HepG2 (cell line): Measurements from ENCODE around the gene CAPRIN1. TPM values are rescaled to one million over a fixed set of nuclear protein-coding genes. Genes with fewer than 3 reads are reported as not detected.

Source experiments
- ATAC-seq: fragments of 200-7000 bp; cut with Tn5 transposase; 3 replicates; pipeline ENCODE4 v1.9.1; 2020; ENCODE audit warnings: mild to moderate bottlenecking, moderate library complexity
- BruUV-seq: library from RNA; stranded (reverse); fragments of 400-500 nt; replicated peaks from 2 replicates; lab custom pipeline; 2021; lab: Mats Ljungman, UMichigan
- CTCF ChIA-PET: fragments of 300-600 bp; formaldehyde crosslinking; extraction: SDS; loops from one replicate; lab custom pipeline; 2021; ENCODE audit warnings: low total read pairs, inconsistent platforms, low intra/inter-chr PET ratio; lab: Yijun Ruan, JAX
- POLR2A ChIA-PET: fragments of 350-600 bp; sonication (Branson Sonifier 250); formaldehyde crosslinking; loops from one replicate; lab custom pipeline; 2020; ENCODE audit warnings: antibody characterized with exemption, inconsistent platforms; lab: Yijun Ruan, JAX
- DNase-seq: peaks from one replicate; pipeline ENCODE4 v3.0.0-alpha.2; 2015; ENCODE audit warnings: low spot score
- FAIRE-seq: peaks from 3 replicates; lab custom pipeline; 2011; peaks lifted over from hg19 to GRCh38; lab: Jason Lieb, UNC
- H2AFZ ChIP-seq: one replicate; pipeline ENCODE4 v1.6.1; 2011; ENCODE audit warnings: low read length, inconsistent platforms
- H3K27ac ChIP-seq: fragments of 300-600 bp; 3 replicates; pipeline ENCODE4 v1.8.0; 2011; ENCODE audit warnings: mixed run types, mild to moderate bottlenecking, mixed read lengths, low read length, inconsistent platforms; ENCODE audit not compliant: insufficient read depth; ENCODE audit errors: extremely low read length
- H3K27me3 ChIP-seq, 2 experiments: fragments of 200-600 bp in 1 of 2; 2 replicates in 1 of 2; 3 replicates in 1 of 2; pipeline versions ENCODE4 v1.6.0 to v1.8.0; 2011; ENCODE audit warnings: low read length in 2 of 2, mild to moderate bottlenecking in 2 of 2, moderate library complexity in 2 of 2, inconsistent platforms in 1 of 2; ENCODE audit not compliant: insufficient read depth in 2 of 2, control insufficient read depth in 1 of 2
- H3K36me3 ChIP-seq, 2 experiments: fragments of 200-600 bp in 1 of 2; replicated peaks in 1 of 2; 2 replicates in 1 of 2; 3 replicates in 1 of 2; pipeline versions ENCODE4 v1.5.1 to v1.8.0; 2011; ENCODE audit warnings: low read length in 2 of 2, inconsistent platforms in 1 of 2; ENCODE audit not compliant: insufficient read depth in 2 of 2, control insufficient read depth in 1 of 2
- H3K4me1 ChIP-seq: 2 replicates; pipeline ENCODE4 v1.5.1; 2012; ENCODE audit warnings: low read length, inconsistent platforms; ENCODE audit not compliant: insufficient read depth
- H3K4me2 ChIP-seq: 2 replicates; pipeline ENCODE4 v1.6.0; 2011; ENCODE audit warnings: low read depth, low read length, inconsistent platforms
- H3K4me3 ChIP-seq, 3 experiments: fragments of 200-600 bp in 1 of 3; sonication (generic), shearing (Covaris generic) in 1 of 3; replicated peaks in 1 of 3; 2 replicates each; pipeline ENCODE4 v1.5.1; 2011 to 2016; ENCODE audit warnings: low read length in 3 of 3, inconsistent platforms in 2 of 3, low read depth in 2 of 3, mild to moderate bottlenecking in 2 of 3, control low read depth in 1 of 3, mixed read lengths in 1 of 3; ENCODE audit not compliant: insufficient read depth in 1 of 3
- H3K79me2 ChIP-seq: one replicate; pipeline ENCODE4 v1.6.1; 2011; ENCODE audit warnings: low read length, inconsistent platforms; ENCODE audit not compliant: insufficient read depth
- H3K9ac ChIP-seq: 2 replicates; pipeline ENCODE4 v1.6.0; 2011; ENCODE audit warnings: mild to moderate bottlenecking, low read depth, low read length, inconsistent platforms; ENCODE audit not compliant: insufficient read depth
- H3K9me3 ChIP-seq: 2 replicates; pipeline ENCODE4 v1.5.1; 2012; ENCODE audit warnings: mild to moderate bottlenecking, low read length
- H4K20me1 ChIP-seq: 2 replicates; pipeline ENCODE4 v1.6.0; 2011; ENCODE audit warnings: inconsistent platforms, mild to moderate bottlenecking, low read length, moderate library complexity; ENCODE audit not compliant: insufficient read depth
- ADNP ChIP-seq: sonication (generic); formaldehyde crosslinking; IDR thresholded peaks from 2 replicates; pipeline ENCODE4 v1.4.0; 2020; ENCODE audit warnings: missing genetic modification reagents
- PAF1 ChIP-seq: IDR thresholded peaks from 2 replicates; pipeline ENCODE4 v1.6.1; 2016; ENCODE audit warnings: missing genetic modification reagents, missing compliant biosample characterization
- PCBP1 ChIP-seq: fragments of 200-400 bp; formaldehyde crosslinking; IDR thresholded peaks from 2 replicates; pipeline ENCODE4 v1.6.1; 2017; ENCODE audit warnings: mild to moderate bottlenecking, low read depth, low read length, borderline replicate concordance
- RAD51 ChIP-seq: fragments of 450-650 bp; IDR thresholded peaks from 2 replicates; pipeline ENCODE4 v1.6.1; 2016; ENCODE audit warnings: borderline replicate concordance
- REPIN1 ChIP-seq: sonication (generic); formaldehyde crosslinking; IDR thresholded peaks from 2 replicates; pipeline ENCODE4 v1.8.0; 2022; ENCODE audit warnings: missing genetic modification reagents, low read depth, mild to moderate bottlenecking, borderline replicate concordance
- SSRP1 ChIP-seq: IDR thresholded peaks from 2 replicates; pipeline ENCODE4 v1.6.1; 2016; ENCODE audit warnings: control low read depth
- ZBTB7B ChIP-seq: sonication (generic); formaldehyde crosslinking; IDR thresholded peaks from 2 replicates; pipeline ENCODE4 v1.4.0; 2020; ENCODE audit warnings: missing genetic modification reagents
- ZNF329 ChIP-seq: sonication (generic); formaldehyde crosslinking; IDR thresholded peaks from 2 replicates; pipeline ENCODE4 v1.9.0; 2021; ENCODE audit warnings: low read depth, mild to moderate bottlenecking, missing genetic modification reagents
- ZNF652 ChIP-seq: IDR thresholded peaks from 2 replicates; pipeline ENCODE4 v1.6.1; 2016; ENCODE audit warnings: low read depth, borderline replicate concordance
- ZNF737 ChIP-seq: sonication (generic); formaldehyde crosslinking; IDR thresholded peaks from 2 replicates; pipeline ENCODE4 v1.5.0; 2020; ENCODE audit warnings: missing genetic modification reagents, mild to moderate bottlenecking, borderline replicate concordance
- ZNF83 ChIP-seq: sonication (generic); formaldehyde crosslinking; IDR thresholded peaks from 2 replicates; pipeline ENCODE4 v1.4.0; 2020; ENCODE audit warnings: missing genetic modification reagents, mild to moderate bottlenecking, borderline replicate concordance
- WGBS: methylation state at CpG from one replicate; pipeline ENCODE4 v1.1.6; 2017; ENCODE audit warnings: low lambda C conversion rate; 5-methylcytosine and 5-hydroxymethylcytosine counted together
- in situ Hi-C: cut with HindIII; loops from 2 replicates; pipeline ENCODE4 v1.10.0; 2017; ENCODE audit warnings: low pct_unique_long_range_greater_than_20kb; ENCODE audit not compliant: extremely low pct_ligation_motif_present
- intact Hi-C: fragments of 100-400 bp; cut with micrococcal nuclease; formaldehyde crosslinking; loops from one replicate; pipeline ENCODE4 v1.10.0; 2022; ENCODE audit not compliant: unreplicated experiment
- polyA plus RNA-seq, 8 experiments: library from polyadenylated mRNA; depleted of rRNA in 3 of 8; stranded (reverse) in 7 of 8; unstranded in 1 of 8; fragments of >200 nt; fragmentation: Illumina TruSeq in 4 of 8; extraction: Trizol in 4 of 8; gene quantifications; 2 replicates each; pipeline versions ENCODE4 v1.2.1 to v1.2.3, GENCODE V29; 2011 to 2016; ENCODE audit warnings: low read depth in 4 of 8, missing spikeins in 1 of 8, mixed read lengths in 1 of 8; ENCODE audit not compliant: insufficient read depth in 1 of 8
- total RNA-seq, 5 experiments: library from RNA; depleted of rRNA; stranded (reverse); fragments of >200 nt; fragmentation: Illumina TruSeq; extraction: Trizol; gene quantifications; 2 replicates each; pipeline ENCODE4 v1.2.3, GENCODE V29; 2016; ENCODE audit warnings: low read depth in 1 of 5
- TF ChIP-seq, protein P1 (sequence below): sonication (generic); formaldehyde crosslinking; IDR thresholded peaks from 2 replicates; pipeline ENCODE4 v1.4.0; 2020; ENCODE audit warnings: low read depth, missing genetic modification reagents
- TF ChIP-seq, protein P2 (sequence below), 2 experiments: sonication (generic) in 1 of 2; formaldehyde crosslinking in 1 of 2; IDR thresholded peaks; 2 replicates each; pipeline versions ENCODE4 v1.6.1 to v1.9.0; 2014 to 2022; ENCODE audit warnings: antibody characterized with exemption in 1 of 2, borderline replicate concordance in 1 of 2, inconsistent platforms in 1 of 2, low read depth in 1 of 2, missing genetic modification reagents in 1 of 2
- TF ChIP-seq, protein P3 (sequence below): sonication (generic); formaldehyde crosslinking; IDR thresholded peaks from 2 replicates; pipeline ENCODE4 v1.8.1; 2022; ENCODE audit warnings: mild to moderate bottlenecking, missing genetic modification reagents

CAPRIN1 gene
- total and polyA plus RNA-seq, 2 of the 13 experiments (the other 11 are each of a cell fraction or from before 2014, with no cell fraction given): 114 to 162 TPM

DNA sequence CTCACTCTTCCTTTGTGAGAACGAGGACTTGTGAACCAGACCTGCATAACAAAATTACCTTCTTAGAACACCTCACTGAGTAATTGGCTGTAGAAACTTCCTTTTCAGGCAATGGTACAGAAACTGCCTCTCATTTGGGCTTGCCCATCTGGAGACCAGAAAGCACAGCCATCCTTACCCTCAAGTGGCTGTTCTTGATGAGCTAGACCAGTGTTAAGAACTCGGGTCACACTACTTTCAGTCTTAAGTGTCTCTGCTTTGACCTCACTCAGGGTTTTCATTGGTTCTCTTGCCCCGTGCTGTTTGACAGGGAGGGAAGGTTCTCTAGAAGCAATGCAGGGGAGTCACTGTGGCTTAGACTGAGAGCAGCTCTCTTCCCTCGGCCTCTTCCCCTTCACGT, 83.2 kb downstream of the CAPRIN1 start (continued):
- TF ChIP-seq ZNF652: no peak
- TF ChIP-seq PCBP1: no peak
- TF ChIP-seq, protein P1, sequence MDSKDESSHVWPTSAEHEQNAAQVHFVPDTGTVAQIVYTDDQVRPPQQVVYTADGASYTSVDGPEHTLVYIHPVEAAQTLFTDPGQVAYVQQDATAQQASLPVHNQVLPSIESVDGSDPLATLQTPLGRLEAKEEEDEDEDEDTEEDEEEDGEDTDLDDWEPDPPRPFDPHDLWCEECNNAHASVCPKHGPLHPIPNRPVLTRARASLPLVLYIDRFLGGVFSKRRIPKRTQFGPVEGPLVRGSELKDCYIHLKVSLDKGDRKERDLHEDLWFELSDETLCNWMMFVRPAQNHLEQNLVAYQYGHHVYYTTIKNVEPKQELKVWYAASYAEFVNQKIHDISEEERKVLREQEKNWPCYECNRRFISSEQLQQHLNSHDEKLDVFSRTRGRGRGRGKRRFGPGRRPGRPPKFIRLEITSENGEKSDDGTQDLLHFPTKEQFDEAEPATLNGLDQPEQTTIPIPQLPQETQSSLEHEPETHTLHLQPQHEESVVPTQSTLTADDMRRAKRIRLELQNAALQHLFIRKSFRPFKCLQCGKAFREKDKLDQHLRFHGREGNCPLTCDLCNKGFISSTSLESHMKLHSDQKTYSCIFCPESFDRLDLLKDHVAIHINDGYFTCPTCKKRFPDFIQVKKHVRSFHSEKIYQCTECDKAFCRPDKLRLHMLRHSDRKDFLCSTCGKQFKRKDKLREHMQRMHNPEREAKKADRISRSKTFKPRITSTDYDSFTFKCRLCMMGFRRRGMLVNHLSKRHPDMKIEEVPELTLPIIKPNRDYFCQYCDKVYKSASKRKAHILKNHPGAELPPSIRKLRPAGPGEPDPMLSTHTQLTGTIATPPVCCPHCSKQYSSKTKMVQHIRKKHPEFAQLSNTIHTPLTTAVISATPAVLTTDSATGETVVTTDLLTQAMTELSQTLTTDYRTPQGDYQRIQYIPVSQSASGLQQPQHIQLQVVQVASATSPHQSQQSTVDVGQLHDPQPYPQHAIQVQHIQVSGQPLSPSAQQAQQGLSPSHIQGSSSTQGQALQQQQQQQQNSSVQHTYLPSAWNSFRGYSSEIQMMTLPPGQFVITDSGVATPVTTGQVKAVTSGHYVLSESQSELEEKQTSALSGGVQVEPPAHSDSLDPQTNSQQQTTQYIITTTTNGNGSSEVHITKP: no peak

DNA sequence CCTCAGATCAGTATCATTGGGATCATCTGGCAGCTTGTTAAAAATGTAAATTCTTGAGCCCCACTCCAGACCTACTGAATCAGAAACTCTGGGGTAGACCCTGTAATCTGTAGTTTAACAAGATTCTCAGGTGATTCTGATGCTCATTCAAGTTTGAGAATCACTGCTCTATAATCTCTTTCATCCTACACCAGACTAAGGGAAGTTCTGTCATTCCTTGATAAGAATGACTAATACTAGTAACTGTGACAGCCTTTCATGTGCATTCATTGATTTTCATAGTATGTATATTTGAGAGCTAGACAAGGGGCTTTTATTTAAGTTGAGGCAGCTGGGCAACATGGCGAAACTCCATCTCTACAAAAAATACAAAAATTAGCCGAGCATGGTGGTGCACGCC, 83.9 kb downstream of the CAPRIN1 start:
- FAIRE-seq: no peak
- TF ChIP-seq ZNF329 (CRISPR knock-in tag) (no peak), ZNF83 (CRISPR knock-in tag) (no peak), PAF1 (CRISPR knock-in tag) (no peak), ZNF737 (CRISPR knock-in tag) (no peak), SSRP1 (no peak), RAD51 (no peak), ZBTB7B (CRISPR knock-in tag) (no peak), ADNP (CRISPR knock-in tag) (no peak), REPIN1 (CRISPR knock-in tag) (no peak)
- TF ChIP-seq, protein P2, sequence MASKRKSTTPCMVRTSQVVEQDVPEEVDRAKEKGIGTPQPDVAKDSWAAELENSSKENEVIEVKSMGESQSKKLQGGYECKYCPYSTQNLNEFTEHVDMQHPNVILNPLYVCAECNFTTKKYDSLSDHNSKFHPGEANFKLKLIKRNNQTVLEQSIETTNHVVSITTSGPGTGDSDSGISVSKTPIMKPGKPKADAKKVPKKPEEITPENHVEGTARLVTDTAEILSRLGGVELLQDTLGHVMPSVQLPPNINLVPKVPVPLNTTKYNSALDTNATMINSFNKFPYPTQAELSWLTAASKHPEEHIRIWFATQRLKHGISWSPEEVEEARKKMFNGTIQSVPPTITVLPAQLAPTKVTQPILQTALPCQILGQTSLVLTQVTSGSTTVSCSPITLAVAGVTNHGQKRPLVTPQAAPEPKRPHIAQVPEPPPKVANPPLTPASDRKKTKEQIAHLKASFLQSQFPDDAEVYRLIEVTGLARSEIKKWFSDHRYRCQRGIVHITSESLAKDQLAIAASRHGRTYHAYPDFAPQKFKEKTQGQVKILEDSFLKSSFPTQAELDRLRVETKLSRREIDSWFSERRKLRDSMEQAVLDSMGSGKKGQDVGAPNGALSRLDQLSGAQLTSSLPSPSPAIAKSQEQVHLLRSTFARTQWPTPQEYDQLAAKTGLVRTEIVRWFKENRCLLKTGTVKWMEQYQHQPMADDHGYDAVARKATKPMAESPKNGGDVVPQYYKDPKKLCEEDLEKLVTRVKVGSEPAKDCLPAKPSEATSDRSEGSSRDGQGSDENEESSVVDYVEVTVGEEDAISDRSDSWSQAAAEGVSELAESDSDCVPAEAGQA (IDR thresholded peaks at IDR 0.05; ENCODE audit: low read depth): no peak
- TF ChIP-seq, protein P2 (CRISPR knock-in tag; IDR thresholded peaks at IDR 0.05; ENCODE audit: borderline replicate concordance): no peak
- TF ChIP-seq, protein P3, sequence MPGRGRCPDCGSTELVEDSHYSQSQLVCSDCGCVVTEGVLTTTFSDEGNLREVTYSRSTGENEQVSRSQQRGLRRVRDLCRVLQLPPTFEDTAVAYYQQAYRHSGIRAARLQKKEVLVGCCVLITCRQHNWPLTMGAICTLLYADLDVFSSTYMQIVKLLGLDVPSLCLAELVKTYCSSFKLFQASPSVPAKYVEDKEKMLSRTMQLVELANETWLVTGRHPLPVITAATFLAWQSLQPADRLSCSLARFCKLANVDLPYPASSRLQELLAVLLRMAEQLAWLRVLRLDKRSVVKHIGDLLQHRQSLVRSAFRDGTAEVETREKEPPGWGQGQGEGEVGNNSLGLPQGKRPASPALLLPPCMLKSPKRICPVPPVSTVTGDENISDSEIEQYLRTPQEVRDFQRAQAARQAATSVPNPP (CRISPR knock-in tag): no peak

More for the DNA sequence above, 83.9 kb downstream of the CAPRIN1 start:
- H3K27ac ChIP-seq: no peak overlapping the region
- no peak overlapping the region for H3K9ac ChIP-seq
- in situ Hi-C loops (no loop called here), intact Hi-C loops (no loop called here)
- no TSS peak for BruUV-seq
- POLR2A ChIA-PET: no interaction called here
- no peak overlapping the region for H3K4me2 ChIP-seq
- 92% methylated on average over 3 of the region's 3 CpGs for WGBS
- H3K27me3 ChIP-seq: no peaks in the 10 kb centered on the region
- no peak overlapping the region for H2AFZ ChIP-seq
- H3K4me1 ChIP-seq: no peaks in the 10 kb centered on the region
- ATAC-seq: no peak
- H3K9me3 ChIP-seq: no peaks in the 10 kb centered on the region
- CTCF ChIA-PET: no interaction called here
- DNase-seq: no peak
- H3K4me3 ChIP-seq: no peak overlapping the region
- H3K79me2 ChIP-seq: no peaks in the 10 kb centered on the region
- H4K20me1 ChIP-seq: no peaks in the 10 kb centered on the region
- H3K36me3 ChIP-seq: peaks cover 54 to 84% of the 10 kb centered on the region in 2 experiments
